ENCODE results near the gene GPR37L1. TPM values are rescaled to one million over a fixed set of nuclear protein-coding genes. Genes with fewer than 3 reads are reported as not detected.

Gene GPR37L1
- total and polyA plus RNA-seq, 2 of the 8 experiments (the other 6 are each of a cell fraction or from before 2014, with no cell fraction given) = 0.13 to 0.23 TPM

GRCh38 chr1:202134645-202135172, 12.0 kb downstream of the GPR37L1 start (continued):
- TF ChIP-seq CHD7 (IDR thresholded peaks at IDR 0.05; ENCODE audit: insufficient replicate concordance, low read length) (no peak), TEAD4 (IDR thresholded peaks at IDR 0.05; ENCODE audit: low read depth, low read length) (no peak), FOSL1 (IDR thresholded peaks at IDR 0.05; ENCODE audit: insufficient read depth, low read depth, low read length) (no peak), SUZ12 (IDR thresholded peaks at IDR 0.05; ENCODE audit: low read length) (no peak), CHD2 (IDR thresholded peaks at IDR 0.05; ENCODE audit: low read length) (no peak), SAP30 (IDR thresholded peaks at IDR 0.05; ENCODE audit: insufficient read depth, insufficient replicate concordance, low read length) (no peak), MAFK (IDR thresholded peaks at IDR 0.05; ENCODE audit: low read depth, low read length) (no peak)
